GM23338 (cell line): ENCODE measurements around the gene IGFBP4. TPM values are rescaled to one million over a fixed set of nuclear protein-coding genes. Genes with fewer than 3 reads are reported as not detected.

Experiments
- ATAC-seq: fragments of 200-7000 bp; cut with Tn5 transposase; 3 replicates; pipeline ENCODE4 v1.9.1; 2020
- DNase-seq: peaks from one replicate; pipeline ENCODE4 v3.0.0-alpha.2; 2015; ENCODE audit warnings: low spot score
- H2AFZ ChIP-seq: fragments of 200-600 bp; sonication (generic); 2 replicates; pipeline ENCODE4 v1.8.0; 2016; ENCODE audit warnings: antibody characterized with exemption, mild to moderate bottlenecking, moderate library complexity
- H3F3A ChIP-seq: fragments of 200-600 bp; sonication (generic); replicated peaks from 2 replicates; pipeline ENCODE4 v1.8.0; 2017; ENCODE audit warnings: antibody characterized with exemption, mixed run types, low read depth
- H3K27ac ChIP-seq: fragments of 200-600 bp; sonication (generic); 2 replicates; pipeline ENCODE4 v1.6.1; 2016; ENCODE audit warnings: low read depth
- H3K27me3 ChIP-seq: fragments of 200-600 bp; sonication (generic); 2 replicates; pipeline ENCODE4 v1.8.0; 2016; ENCODE audit warnings: mild to moderate bottlenecking, mixed run types, moderate library complexity; ENCODE audit not compliant: insufficient read depth
- H3K36me3 ChIP-seq: fragments of 200-600 bp; sonication (generic); 2 replicates; pipeline ENCODE4 v1.8.0; 2016; ENCODE audit warnings: mild to moderate bottlenecking; ENCODE audit not compliant: insufficient read depth
- H3K4me1 ChIP-seq: fragments of 200-600 bp; sonication (generic); 2 replicates; pipeline ENCODE4 v1.8.0; 2016; ENCODE audit warnings: mild to moderate bottlenecking, moderate library complexity; ENCODE audit not compliant: insufficient read depth
- H3K4me2 ChIP-seq: fragments of 200-600 bp; sonication (generic); 2 replicates; pipeline ENCODE4 v1.7.1; 2017; ENCODE audit warnings: mixed run types
- H3K4me3 ChIP-seq: fragments of 200-600 bp; sonication (generic); 2 replicates; pipeline ENCODE4 v1.6.1; 2016; ENCODE audit warnings: mixed run types
- H3K79me2 ChIP-seq: fragments of 200-600 bp; sonication (generic); replicated peaks from 2 replicates; pipeline ENCODE4 v1.8.0; 2017; ENCODE audit warnings: mild to moderate bottlenecking; ENCODE audit not compliant: insufficient read depth
- H3K9me2 ChIP-seq: fragments of 200-600 bp; sonication (generic); 2 replicates; pipeline ENCODE4 v1.8.0; 2017; ENCODE audit not compliant: insufficient read depth
- H4K20me1 ChIP-seq: fragments of 200-600 bp; sonication (generic); replicated peaks from 2 replicates; pipeline ENCODE4 v1.8.0; 2017; ENCODE audit warnings: mild to moderate bottlenecking; ENCODE audit not compliant: insufficient read depth
- H3K27ac Mint-ChIP-seq: 2 replicates; pipeline ENCODE4 v1.8.0; 2020; ENCODE audit warnings: inconsistent platforms, mild to moderate bottlenecking, moderate library complexity, mixed read lengths
- H3K27me3 Mint-ChIP-seq: 3 replicates; pipeline ENCODE4 v1.8.0; 2022; ENCODE audit warnings: low read depth, mild to moderate bottlenecking, moderate library complexity, mixed read lengths, inconsistent platforms; ENCODE audit not compliant: insufficient read depth, poor library complexity
- H3K36me3 Mint-ChIP-seq: 3 replicates; pipeline ENCODE4 v1.8.0; 2021; ENCODE audit warnings: low read depth, mild to moderate bottlenecking, inconsistent platforms, moderate library complexity, mixed read lengths
- H3K4me1 Mint-ChIP-seq: 3 replicates; pipeline ENCODE4 v1.8.0; 2020; ENCODE audit warnings: mild to moderate bottlenecking, inconsistent platforms, mixed read lengths
- H3K4me3 Mint-ChIP-seq: 3 replicates; pipeline ENCODE4 v1.8.0; 2021; ENCODE audit warnings: moderate library complexity, mild to moderate bottlenecking, inconsistent platforms, mixed read lengths
- H3K9me3 Mint-ChIP-seq: 3 replicates; pipeline ENCODE4 v1.8.0; 2020; ENCODE audit warnings: moderate library complexity, mild to moderate bottlenecking, inconsistent platforms, mixed read lengths
- CREB1 ChIP-seq: fragments of 250-450 bp; sonication (Bioruptor Pico); IDR thresholded peaks from 2 replicates; pipeline ENCODE4 v1.5.0; 2020; ENCODE audit warnings: low read depth, mild to moderate bottlenecking, moderate library complexity
- CTCF ChIP-seq, 2 experiments: fragments of 200-600 bp in 1 of 2; sonication (generic) in 1 of 2; conservative IDR thresholded peaks; 2 replicates each; pipeline versions ENCODE4 v1.5.1 to v1.6.1; 2016 to 2017; ENCODE audit warnings: antibody characterized with exemption in 2 of 2, low read depth in 2 of 2, mild to moderate bottlenecking in 2 of 2, moderate library complexity in 1 of 2
- ETS1 ChIP-seq: IDR thresholded peaks from 2 replicates; pipeline ENCODE4 v1.6.1; 2016; ENCODE audit warnings: antibody characterized with exemption
- EZH2 ChIP-seq: fragments of 200-600 bp; sonication (generic); IDR thresholded peaks from one replicate; pipeline ENCODE4 v1.8.0; 2017; ENCODE audit warnings: antibody characterized with exemption, mild to moderate bottlenecking, low read depth; ENCODE audit not compliant: unreplicated experiment
- EZH2phosphoT487 ChIP-seq: fragments of 200-600 bp; sonication (generic); IDR thresholded peaks from one replicate; pipeline ENCODE4 v1.8.1; 2018; ENCODE audit warnings: antibody characterized with exemption; ENCODE audit not compliant: unreplicated experiment
- JUNB ChIP-seq: IDR thresholded peaks from one replicate; pipeline ENCODE4 v1.6.1; 2016; ENCODE audit warnings: antibody characterized with exemption; ENCODE audit not compliant: unreplicated experiment
- NANOG ChIP-seq: IDR thresholded peaks from 2 replicates; pipeline ENCODE4 v1.6.1; 2016; ENCODE audit warnings: antibody characterized with exemption, borderline replicate concordance
- POLR2AphosphoS5 ChIP-seq: IDR thresholded peaks from 2 replicates; pipeline ENCODE4 v1.6.1; 2016; ENCODE audit warnings: antibody characterized with exemption, low read depth
- REST ChIP-seq: IDR thresholded peaks from one replicate; pipeline ENCODE4 v1.6.1; 2018; ENCODE audit warnings: antibody characterized with exemption; ENCODE audit not compliant: unreplicated experiment
- STAT1 ChIP-seq: IDR thresholded peaks from one replicate; pipeline ENCODE4 v1.6.1; 2016; ENCODE audit warnings: antibody characterized with exemption; ENCODE audit not compliant: unreplicated experiment
- ZNF114 ChIP-seq: fragments of 250-450 bp; sonication (Bioruptor Pico); IDR thresholded peaks from 2 replicates; pipeline ENCODE4 v1.5.0; 2020; ENCODE audit warnings: mild to moderate bottlenecking, moderate library complexity
- ZNF331 ChIP-seq: fragments of 250-450 bp; sonication (Bioruptor Pico); IDR thresholded peaks from 2 replicates; pipeline ENCODE4 v1.5.0; 2020; ENCODE audit warnings: low read depth, mild to moderate bottlenecking, moderate library complexity
- ZNF462 ChIP-seq: fragments of 250-450 bp; sonication (Bioruptor Pico); IDR thresholded peaks from 2 replicates; pipeline ENCODE4 v1.5.0; 2020; ENCODE audit warnings: mild to moderate bottlenecking, moderate library complexity
- polyA plus RNA-seq: library from polyadenylated mRNA; unstranded; fragments of >200 nt; fragmentation: Nextera tagmentation; extraction: Ambion mirVana; gene quantifications from 2 replicates; pipeline ENCODE4 v1.2.1, GENCODE V29; 2016
- total RNA-seq: library from RNA; depleted of rRNA; stranded (reverse); fragments of >200 nt; shearing (Covaris generic); gene quantifications from 2 replicates; pipeline ENCODE4 v1.2.3, GENCODE V29; 2014

Gene IGFBP4
- total and polyA plus RNA-seq, 2 experiments from 2014 or later = 38.7 to 78.9 TPM

GRCh38 chr17:40471846-40472732 lies 28.8 kb downstream of the IGFBP4 start:
- H2AFZ ChIP-seq = no peak overlapping the region
- Mint-ChIP-seq H3K4me3 (no peak overlapping the region), H3K4me1 (peaks cover 21% of the 10 kb centered on the region), H3K36me3 (peaks cover 19% of the 10 kb centered on the region), H3K27ac (no peak overlapping the region), H3K27me3 (peaks cover 24% of the 10 kb centered on the region), H3K9me3 (peaks cover 26% of the 10 kb centered on the region)
- DNase-seq (no peak), ATAC-seq (no peak)
- TF ChIP-seq ZNF331 (CRISPR knock-in tag) (no peak), ZNF114 (CRISPR knock-in tag) (no peak), REST (no peak), EZH2phosphoT487 (no peak), STAT1 (no peak), CREB1 (CRISPR knock-in tag) (no peak), JUNB (no peak), EZH2 (no peak), ETS1 (no peak), NANOG (no peak), POLR2AphosphoS5 (no peak), ZNF462 (CRISPR knock-in tag) (no peak), CTCF (conservative IDR thresholded peaks at IDR 0.05; ENCODE audit: low read depth in 2 of 2) (no peak)
- H3K27me3 ChIP-seq = no peaks in the 10 kb centered on the region
- H3K36me3 ChIP-seq = no peaks in the 10 kb centered on the region
- H4K20me1 ChIP-seq = no peaks in the 10 kb centered on the region
- no peak overlapping the region for H3K4me2 ChIP-seq
- no peaks in the 10 kb centered on the region for H3K79me2 ChIP-seq
- no peaks in the 10 kb centered on the region for H3K9me2 ChIP-seq
- H3K4me3 ChIP-seq = no peak overlapping the region
- H3K4me1 ChIP-seq = peaks cover 15% of the 10 kb centered on the region
- no peak overlapping the region for H3K27ac ChIP-seq
- no peaks in the 10 kb centered on the region for H3F3A ChIP-seq
